A549 treated with AZD2906 at 1 μM for 4 hours (cell line): ENCODE measurements around the gene CDK5RAP2. TPM values are rescaled to one million over a fixed set of nuclear protein-coding genes. Genes with fewer than 3 reads are reported as not detected.

ENCODE experiments used
- total RNA-seq: library from RNA; stranded (reverse); fragments of 200-300 nt; extraction: Qiagen RNA extraction; gene quantifications from 5 replicates; pipeline ENCODE4 v1.2.3, GENCODE V29; 2022

CDK5RAP2 gene
- 24.6 to 28.6 TPM (median 27.2 TPM) in 5 replicates for total RNA-seq

DNA sequence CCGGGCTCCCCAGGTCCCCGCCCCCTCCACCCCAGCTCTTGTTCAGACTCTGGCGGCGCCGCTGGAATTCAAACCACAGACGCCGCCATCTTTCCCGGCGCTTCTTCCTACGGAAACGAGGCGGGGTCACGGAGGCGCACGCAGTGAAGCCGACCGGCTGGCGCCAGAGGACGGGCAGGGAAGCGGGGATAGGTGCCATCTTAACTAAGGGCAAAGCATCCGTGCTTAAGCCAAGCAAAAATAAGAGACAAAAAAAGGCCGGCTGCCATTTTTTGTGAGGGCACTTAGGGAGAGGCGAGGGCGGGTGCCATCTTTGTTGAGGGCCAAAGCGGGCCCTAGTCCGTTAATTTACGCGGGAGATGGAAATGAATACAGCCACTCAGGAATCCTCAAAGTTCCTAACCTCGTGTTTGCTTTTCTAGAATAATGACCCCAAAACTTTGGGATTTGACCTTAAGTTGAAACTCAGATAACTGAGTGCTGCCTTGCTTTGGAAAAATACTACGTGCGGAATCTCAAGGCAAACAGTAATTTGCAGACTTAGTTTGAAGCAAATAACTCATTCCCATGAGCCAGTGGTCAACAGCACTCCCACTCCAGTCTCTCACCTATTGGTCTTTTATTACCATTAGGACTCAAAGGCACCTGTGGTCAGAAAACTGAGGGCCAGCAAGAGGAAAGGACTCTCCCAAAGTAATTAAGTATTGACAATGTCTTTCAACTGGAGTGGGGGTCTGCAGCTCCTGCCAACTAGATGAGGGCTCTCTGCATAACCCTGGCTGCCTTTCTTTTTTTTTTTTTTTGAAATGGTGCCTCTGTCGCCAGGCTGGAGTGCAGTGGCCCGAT is at the start of gene CDK5RAP2:
Gene CDK5RAP2, minus strand, starts transcription at position 117 of the 846 bp plus-strand sequence. CDS start 189 bp downstream, outside the sequence.

Other genes with a start within 250 kb of the CDK5RAP2 start
- 16.3 to 22.1 TPM (median 18.9 TPM) in 5 replicates for gene MEGF9, start 134.3 kb upstream of the CDK5RAP2 start, total RNA-seq
- gene FBXW2, start 213.2 kb upstream of the CDK5RAP2 start, total RNA-seq = 33.9 to 40.2 TPM (median 37.4 TPM) in 5 replicates